Loucy (cell line): ENCODE measurements around the gene MINDY4.

ENCODE experiments used
- H2AFZ ChIP-seq: fragments of 200-600 bp; sonication (generic); 2 replicates; pipeline ENCODE4 v1.6.0; 2016; ENCODE audit warnings: antibody characterized with exemption, mild to moderate bottlenecking, low read length, moderate library complexity
- H3F3A ChIP-seq: fragments of 200-600 bp; 2 replicates; pipeline ENCODE4 v1.6.0; 2016; ENCODE audit warnings: antibody characterized with exemption, low read depth, mild to moderate bottlenecking
- H3K27me3 ChIP-seq: fragments of 200-600 bp; sonication (generic); 2 replicates; pipeline ENCODE4 v1.6.1; 2014; ENCODE audit warnings: low read length, mild to moderate bottlenecking; ENCODE audit not compliant: insufficient read depth, poor library complexity, severe bottlenecking
- H3K36me3 ChIP-seq: fragments of 200-600 bp; sonication (generic); 2 replicates; pipeline ENCODE4 v1.6.1; 2016; ENCODE audit warnings: low read length; ENCODE audit not compliant: insufficient read depth
- H3K4me1 ChIP-seq: fragments of 200-600 bp; sonication (generic); 2 replicates; pipeline ENCODE4 v1.5.1; 2014; ENCODE audit warnings: low read length, mild to moderate bottlenecking; ENCODE audit not compliant: insufficient read depth, poor library complexity, severe bottlenecking
- H3K4me2 ChIP-seq: fragments of 200-600 bp; sonication (generic); 2 replicates; pipeline ENCODE4 v1.6.0; 2014; ENCODE audit warnings: antibody characterized with exemption, low read length, low read depth, mild to moderate bottlenecking; ENCODE audit not compliant: poor library complexity, severe bottlenecking
- H3K4me3 ChIP-seq: fragments of 200-600 bp; sonication (generic); 2 replicates; pipeline ENCODE4 v1.5.1; 2014; ENCODE audit warnings: low read length, mild to moderate bottlenecking, mixed read lengths; ENCODE audit not compliant: poor library complexity, severe bottlenecking
- H3K79me2 ChIP-seq: fragments of 200-600 bp; sonication (generic); 2 replicates; pipeline ENCODE4 v1.6.1; 2014; ENCODE audit warnings: low read length; ENCODE audit not compliant: insufficient read depth
- H3K9ac ChIP-seq: fragments of 200-600 bp; sonication (generic); 2 replicates; pipeline ENCODE4 v1.6.0; 2014; ENCODE audit warnings: mild to moderate bottlenecking, low read depth, low read length, moderate library complexity; ENCODE audit not compliant: poor library complexity, severe bottlenecking
- H3K9me2 ChIP-seq: fragments of 200-600 bp; sonication (generic); replicated peaks from 2 replicates; pipeline ENCODE4 v1.6.1; 2016; ENCODE audit warnings: low read depth, low read length, mixed read lengths
- H3K9me3 ChIP-seq: fragments of 200-600 bp; sonication (generic); 2 replicates; pipeline ENCODE4 v1.6.1; 2014; ENCODE audit warnings: mild to moderate bottlenecking, antibody characterized with exemption, low read length, low read depth; ENCODE audit not compliant: insufficient read depth
- H4K20me1 ChIP-seq: fragments of 200-600 bp; sonication (generic); 2 replicates; pipeline ENCODE4 v1.6.0; 2014; ENCODE audit warnings: antibody characterized with exemption, low read length, mild to moderate bottlenecking; ENCODE audit not compliant: insufficient read depth, poor library complexity, severe bottlenecking
- CTCF ChIP-seq: fragments of 200-600 bp; sonication (generic); conservative IDR thresholded peaks from 2 replicates; pipeline ENCODE4 v1.5.1; 2014; ENCODE audit warnings: mild to moderate bottlenecking, antibody characterized with exemption, low read length
- EZH2phosphoT487 ChIP-seq: fragments of 200-600 bp; IDR thresholded peaks from 2 replicates; pipeline ENCODE4 v1.6.1; 2018; ENCODE audit warnings: antibody characterized with exemption, mild to moderate bottlenecking, moderate library complexity, borderline replicate concordance

Gene MINDY4

GRCh38 chr7:30780941-30781340 is 9.7 kb downstream of the MINDY4 start:
- Histone ChIP-seq H3K27me3 (no peaks in the 10 kb centered on the region), H3K9me2 (no peaks in the 10 kb centered on the region), H3K9ac (no peak overlapping the region), H2AFZ (no peak overlapping the region), H3K4me3 (no peak overlapping the region), H4K20me1 (no peaks in the 10 kb centered on the region), H3F3A (no peaks in the 10 kb centered on the region), H3K4me1 (no peaks in the 10 kb centered on the region), H3K36me3 (no peaks in the 10 kb centered on the region), H3K79me2 (no peaks in the 10 kb centered on the region), H3K4me2 (no peak overlapping the region), H3K9me3 (no peaks in the 10 kb centered on the region)
- TF ChIP-seq EZH2phosphoT487, result no peak

DNA sequence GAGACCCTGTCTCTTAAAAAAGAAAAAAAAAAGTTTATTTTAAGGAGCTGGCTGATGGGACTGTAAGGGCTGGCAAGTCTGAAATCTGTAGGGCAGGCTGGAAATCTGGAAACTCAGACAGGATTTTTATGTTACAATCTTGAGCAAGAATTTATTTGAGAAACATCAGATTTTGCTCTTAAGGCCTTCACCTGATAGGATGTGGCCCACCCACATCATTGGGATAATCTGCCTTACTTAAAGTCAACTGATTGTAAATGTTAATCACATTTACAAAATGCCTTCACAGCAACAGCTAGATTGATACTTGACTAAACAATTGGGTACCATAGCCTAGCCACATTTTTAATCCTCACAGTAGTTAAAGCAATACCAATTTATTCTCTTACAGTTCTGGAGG is 11.5 kb downstream of the MINDY4 start:
- H3K9ac ChIP-seq, result no peak overlapping the region
- H3K36me3 ChIP-seq, result no peaks in the 10 kb centered on the region
- no peak overlapping the region for H2AFZ ChIP-seq
- no peaks in the 10 kb centered on the region for H3F3A ChIP-seq
- no peaks in the 10 kb centered on the region for H3K79me2 ChIP-seq
- no peaks in the 10 kb centered on the region for H3K27me3 ChIP-seq
- no peaks in the 10 kb centered on the region for H3K9me3 ChIP-seq
- no peaks in the 10 kb centered on the region for H3K9me2 ChIP-seq
- TF ChIP-seq CTCF, result no peak
- TF ChIP-seq EZH2phosphoT487, result no peak
- H4K20me1 ChIP-seq, result no peaks in the 10 kb centered on the region
- H3K4me2 ChIP-seq, result no peak overlapping the region
- H3K4me3 ChIP-seq, result no peak overlapping the region
- H3K4me1 ChIP-seq, result no peaks in the 10 kb centered on the region

DNA sequence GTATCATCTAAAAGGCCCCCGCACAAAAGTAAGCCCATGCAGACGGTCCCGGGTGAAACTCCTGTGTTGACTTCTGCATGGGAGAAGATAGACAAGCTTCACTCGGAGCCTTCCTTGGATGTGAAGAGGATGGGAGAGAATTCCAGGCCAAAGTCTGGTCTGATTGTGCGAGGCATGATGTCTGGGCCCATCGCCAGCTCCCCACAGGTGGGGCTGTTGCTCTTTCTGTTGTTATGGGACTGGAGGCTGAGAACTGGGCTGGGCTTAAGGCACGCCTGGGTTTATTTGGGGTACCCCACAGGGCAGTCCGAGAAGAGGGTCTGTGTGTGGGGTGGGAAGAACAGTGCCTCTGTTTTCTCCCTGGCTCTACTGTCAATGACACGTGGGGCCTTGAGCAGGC is 14.6 kb downstream of the MINDY4 start:
- Histone ChIP-seq H3K36me3 (no peaks in the 10 kb centered on the region), H3F3A (no peaks in the 10 kb centered on the region), H3K79me2 (no peaks in the 10 kb centered on the region), H3K27me3 (no peaks in the 10 kb centered on the region), H3K4me2 (no peak overlapping the region), H2AFZ (no peak overlapping the region), H3K9me2 (no peaks in the 10 kb centered on the region), H4K20me1 (no peaks in the 10 kb centered on the region), H3K9me3 (no peaks in the 10 kb centered on the region), H3K4me1 (no peaks in the 10 kb centered on the region), H3K4me3 (no peak overlapping the region), H3K9ac (no peak overlapping the region)
- TF ChIP-seq EZH2phosphoT487 (no peak), CTCF (no peak)

DNA sequence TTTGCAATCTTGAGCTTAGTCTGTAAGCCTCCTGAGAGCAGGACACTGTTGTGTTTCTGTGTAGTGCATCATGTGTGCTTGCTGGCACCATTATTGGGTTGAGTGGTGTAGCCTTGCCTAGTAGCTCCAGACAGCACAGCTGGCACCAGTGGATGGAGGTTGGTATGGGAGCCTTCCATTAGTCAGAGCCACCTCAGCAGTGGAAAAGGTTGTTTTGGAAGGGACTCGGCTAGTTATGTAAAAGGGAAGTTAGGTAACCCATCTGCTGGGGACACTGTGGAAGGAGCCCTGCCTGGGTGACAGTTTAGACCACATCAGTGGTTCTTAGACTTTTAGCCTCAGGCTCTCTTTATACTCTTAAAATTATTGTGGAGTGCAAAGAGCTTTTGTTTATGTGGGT is 16.3 kb downstream of the MINDY4 start:
- no peak overlapping the region for H3K4me2 ChIP-seq
- H4K20me1 ChIP-seq, result no peaks in the 10 kb centered on the region
- no peaks in the 10 kb centered on the region for H3K9me3 ChIP-seq
- H3F3A ChIP-seq, result no peaks in the 10 kb centered on the region
- no peak overlapping the region for H3K4me3 ChIP-seq
- no peak overlapping the region for H3K9ac ChIP-seq
- no peaks in the 10 kb centered on the region for H3K79me2 ChIP-seq
- no peaks in the 10 kb centered on the region for H3K4me1 ChIP-seq
- no peak for TF ChIP-seq EZH2phosphoT487
- no peak for TF ChIP-seq CTCF
- H3K9me2 ChIP-seq, result no peaks in the 10 kb centered on the region
- H2AFZ ChIP-seq, result no peak overlapping the region
- no peaks in the 10 kb centered on the region for H3K27me3 ChIP-seq
- no peaks in the 10 kb centered on the region for H3K36me3 ChIP-seq
